ENCODE results near the gene PAX2.

Gene PAX2

GRCh38 chr10:100812978-100813377 lies 67.6 kb downstream of the PAX2 start:
- Mint-ChIP-seq H3K27ac (ENCODE audit: low read depth) (no peak overlapping the region), H3K36me3 (ENCODE audit: insufficient read depth) (no peaks in the 10 kb centered on the region), H3K9me3 (no peaks in the 10 kb centered on the region), H3K4me1 (no peaks in the 10 kb centered on the region), H3K4me3 (no peak overlapping the region), H3K27me3 (peaks cover 88% of the 10 kb centered on the region)
- ATAC-seq (replicated peaks; ENCODE audit: extremely low read depth, poor library complexity, severe bottlenecking) (no peak), DNase-seq (ENCODE audit: low spot score in 2 of 2) (no peak)

- Mint-ChIP-seq H3K27ac (ENCODE audit: low read depth) (no peak overlapping the region), H3K4me1 (no peaks in the 10 kb centered on the region), H3K9me3 (no peaks in the 10 kb centered on the region), H3K4me3 (no peak overlapping the region), H3K36me3 (ENCODE audit: insufficient read depth) (no peaks in the 10 kb centered on the region), H3K27me3 (peaks cover 80% of the 10 kb centered on the region)
- no peak for DNase-seq (ENCODE audit: low spot score in 2 of 2)
- ATAC-seq (replicated peaks; ENCODE audit: extremely low read depth, poor library complexity, severe bottlenecking), result no peak
Measured at GRCh38 chr10:100814751-100815474, 69.5 kb downstream of the PAX2 start.

- Mint-ChIP-seq H3K4me3 (no peak overlapping the region), H3K9me3 (no peaks in the 10 kb centered on the region), H3K27ac (ENCODE audit: low read depth) (no peak overlapping the region), H3K36me3 (ENCODE audit: insufficient read depth) (no peaks in the 10 kb centered on the region), H3K27me3 (peaks cover 69% of the 10 kb centered on the region), H3K4me1 (no peaks in the 10 kb centered on the region)
- DNase-seq (ENCODE audit: low spot score in 2 of 2), result no peak
- ATAC-seq (replicated peaks; ENCODE audit: extremely low read depth, poor library complexity, severe bottlenecking), result no peak
Measured at GRCh38 chr10:100816671-100817070, 71.3 kb downstream of the PAX2 start.

- ATAC-seq (replicated peaks; ENCODE audit: extremely low read depth, poor library complexity, severe bottlenecking), result no peak
- Mint-ChIP-seq H3K27me3 (peaks cover 66% of the 10 kb centered on the region), H3K4me3 (no peak overlapping the region), H3K27ac (ENCODE audit: low read depth) (no peak overlapping the region), H3K36me3 (ENCODE audit: insufficient read depth) (no peaks in the 10 kb centered on the region), H3K4me1 (no peaks in the 10 kb centered on the region), H3K9me3 (no peaks in the 10 kb centered on the region)
- DNase-seq (ENCODE audit: low spot score in 2 of 2), result no peak
Measured at GRCh38 chr10:100817268-100817839, 72.0 kb downstream of the PAX2 start.

GRCh38 chr10:100819424-100819823 lies 74.0 kb downstream of the PAX2 start:
- no peak overlapping the region for H3K4me3 Mint-ChIP-seq
- H3K36me3 Mint-ChIP-seq (ENCODE audit: insufficient read depth), result peaks cover 2% of the 10 kb centered on the region
- H3K27ac Mint-ChIP-seq (ENCODE audit: low read depth), result no peak overlapping the region
- H3K27me3 Mint-ChIP-seq, result peaks cover 66% of the 10 kb centered on the region
- DNase-seq (ENCODE audit: low spot score in 2 of 2) (no peak), ATAC-seq (replicated peaks; ENCODE audit: extremely low read depth, poor library complexity, severe bottlenecking) (no peak)
- H3K9me3 Mint-ChIP-seq, result no peaks in the 10 kb centered on the region
- no peaks in the 10 kb centered on the region for H3K4me1 Mint-ChIP-seq

- H3K4me1 Mint-ChIP-seq, result peaks cover 7% of the 10 kb centered on the region
- H3K9me3 Mint-ChIP-seq, result no peaks in the 10 kb centered on the region
- DNase-seq (ENCODE audit: low spot score in 2 of 2), result no peak
- peaks cover 57% of the 10 kb centered on the region for H3K27me3 Mint-ChIP-seq
- peaks cover 4% of the 10 kb centered on the region for H3K36me3 Mint-ChIP-seq (ENCODE audit: insufficient read depth)
- no peak overlapping the region for H3K4me3 Mint-ChIP-seq
- ATAC-seq (replicated peaks; ENCODE audit: extremely low read depth, poor library complexity, severe bottlenecking), result no peak
- H3K27ac Mint-ChIP-seq (ENCODE audit: low read depth), result no peak overlapping the region
Measured at GRCh38 chr10:100823194-100823593, 77.8 kb downstream of the PAX2 start.

- no peak for ATAC-seq (replicated peaks; ENCODE audit: extremely low read depth, poor library complexity, severe bottlenecking)
- peaks cover 49% of the 10 kb centered on the region for H3K27me3 Mint-ChIP-seq
- no peaks in the 10 kb centered on the region for H3K9me3 Mint-ChIP-seq
- peaks cover 21% of the 10 kb centered on the region for H3K4me1 Mint-ChIP-seq
- H3K36me3 Mint-ChIP-seq (ENCODE audit: insufficient read depth), result peaks cover 4% of the 10 kb centered on the region
- no peak overlapping the region for H3K27ac Mint-ChIP-seq (ENCODE audit: low read depth)
- no peak for DNase-seq (ENCODE audit: low spot score in 2 of 2)
- no peak overlapping the region for H3K4me3 Mint-ChIP-seq
Measured at GRCh38 chr10:100824886-100825285, 79.5 kb downstream of the PAX2 start.

GRCh38 chr10:100825325-100825875 lies 80.0 kb downstream of the PAX2 start:
- no peak overlapping the region for H3K27ac Mint-ChIP-seq (ENCODE audit: low read depth)

GRCh38 chr10:100826031-100826651 lies 80.8 kb downstream of the PAX2 start:
- Mint-ChIP-seq H3K36me3 (ENCODE audit: insufficient read depth) (peaks cover 4% of the 10 kb centered on the region), H3K9me3 (no peaks in the 10 kb centered on the region), H3K27ac (ENCODE audit: low read depth) (no peak overlapping the region), H3K4me1 (peaks cover 29% of the 10 kb centered on the region), H3K4me3 (peak overlapping the region; percentile 44), H3K27me3 (peaks cover 42% of the 10 kb centered on the region)
- DNase-seq (ENCODE audit: low spot score in 2 of 2) (no peak), ATAC-seq (replicated peaks; ENCODE audit: extremely low read depth, poor library complexity, severe bottlenecking) (no peak)

More at GRCh38 chr10:100825325-100825875, 80.0 kb downstream of the PAX2 start:
- H3K4me1 Mint-ChIP-seq, result peaks cover 27% of the 10 kb centered on the region
- DNase-seq (ENCODE audit: low spot score in 2 of 2), result no peak
- no peaks in the 10 kb centered on the region for H3K9me3 Mint-ChIP-seq
- peak overlapping the region; percentile 44 for H3K4me3 Mint-ChIP-seq
- peaks cover 44% of the 10 kb centered on the region for H3K27me3 Mint-ChIP-seq
- no peak for ATAC-seq (replicated peaks; ENCODE audit: extremely low read depth, poor library complexity, severe bottlenecking)
- H3K36me3 Mint-ChIP-seq (ENCODE audit: insufficient read depth), result peaks cover 4% of the 10 kb centered on the region

- Mint-ChIP-seq H3K36me3 (ENCODE audit: insufficient read depth) (peaks cover 4% of the 10 kb centered on the region), H3K27me3 (peaks cover 42% of the 10 kb centered on the region), H3K27ac (ENCODE audit: low read depth) (no peak overlapping the region), H3K4me1 (peaks cover 29% of the 10 kb centered on the region), H3K4me3 (peak overlapping the region; percentile 83), H3K9me3 (no peaks in the 10 kb centered on the region)
- no peak for DNase-seq (ENCODE audit: low spot score in 2 of 2)
- ATAC-seq (replicated peaks; ENCODE audit: extremely low read depth, poor library complexity, severe bottlenecking), result no peak
Measured at GRCh38 chr10:100826661-100826982, 81.2 kb downstream of the PAX2 start.

GRCh38 chr10:100826983-100827818 lies 81.8 kb downstream of the PAX2 start:
- DNase-seq (ENCODE audit: low spot score in 2 of 2) (no peak), ATAC-seq (replicated peaks; ENCODE audit: extremely low read depth, poor library complexity, severe bottlenecking) (peak; percentile 41)
- Mint-ChIP-seq H3K27me3 (peaks cover 39% of the 10 kb centered on the region), H3K27ac (ENCODE audit: low read depth) (no peak overlapping the region), H3K36me3 (ENCODE audit: insufficient read depth) (peaks cover 4% of the 10 kb centered on the region), H3K9me3 (no peaks in the 10 kb centered on the region), H3K4me1 (peaks cover 29% of the 10 kb centered on the region), H3K4me3 (peak overlapping the region; percentile 83)
